ENCODE data around the gene LRRFIP1. TPM values are rescaled to one million over a fixed set of nuclear protein-coding genes. Genes with fewer than 3 reads are reported as not detected.

Gene LRRFIP1
- total RNA-seq, 1 donor from 2014 or later, result 40.7 TPM

DNA sequence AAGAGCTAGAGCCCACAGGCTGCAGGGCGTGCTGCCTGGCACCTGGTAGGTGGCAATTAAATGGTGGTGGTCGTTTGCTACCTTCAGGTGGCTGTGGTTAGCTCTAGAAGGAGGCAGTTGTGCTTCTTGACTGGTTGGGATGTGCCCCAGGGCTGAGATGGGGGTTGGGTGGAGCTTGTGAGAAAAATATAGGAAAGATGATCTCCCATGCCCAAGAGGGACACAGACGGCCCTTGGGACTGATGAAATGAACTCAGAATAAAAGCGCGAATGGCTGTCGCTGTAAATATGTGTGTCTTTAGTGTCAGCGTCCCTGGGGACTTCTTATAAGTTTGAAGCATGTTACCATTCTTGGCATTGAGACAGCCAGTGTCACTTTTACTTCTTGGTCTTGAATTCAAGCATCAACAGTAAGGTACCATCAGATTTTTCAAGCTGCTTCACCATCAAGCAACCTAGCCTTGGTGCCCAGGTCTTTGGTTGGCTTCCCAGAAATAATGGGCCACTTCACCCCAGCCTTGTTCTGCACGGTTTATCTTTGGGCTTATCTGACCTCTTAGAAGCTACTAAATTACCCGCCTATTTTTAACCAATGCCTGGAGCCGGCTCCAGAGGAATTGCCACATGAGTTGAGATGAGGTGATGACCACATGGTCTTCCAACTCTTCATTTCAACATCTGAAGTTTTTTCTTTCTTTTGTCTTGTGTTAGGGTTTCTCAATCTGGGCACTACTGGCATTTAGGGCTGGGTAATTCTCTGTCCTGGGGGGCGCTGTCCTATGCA, 11.9 kb downstream of the LRRFIP1 start:
- Mint-ChIP-seq H3K36me3 (peaks cover 48% of the 10 kb centered on the region), H3K27me3 (ENCODE audit: insufficient read depth, low read depth) (peaks cover 2% of the 10 kb centered on the region), H3K27ac (no peak overlapping the region), H3K9me3 (peaks cover 37% of the 10 kb centered on the region), H3K4me1 (no peaks in the 10 kb centered on the region), H3K4me3 (no peak overlapping the region)
- Histone ChIP-seq H3K4me2 (no peak overlapping the region), H2AFZ (replicated peaks) (no peak overlapping the region), H3K27me3 (peaks cover 5% of the 10 kb centered on the region), H3K36me3 (no peaks in the 10 kb centered on the region), H3K9ac (no peak overlapping the region), H3F3A (ENCODE audit: low read depth) (peaks cover 5% of the 10 kb centered on the region), H3K4me1 (no peaks in the 10 kb centered on the region), H3K79me2 (ENCODE audit: low read depth) (no peaks in the 10 kb centered on the region), H3K27ac (no peak overlapping the region), H3K9me3 (ENCODE audit: low read depth) (no peaks in the 10 kb centered on the region), H3K4me3 (no peak overlapping the region), H4K20me1 (ENCODE audit: low read depth) (no peaks in the 10 kb centered on the region)
- TF ChIP-seq, protein P1, sequence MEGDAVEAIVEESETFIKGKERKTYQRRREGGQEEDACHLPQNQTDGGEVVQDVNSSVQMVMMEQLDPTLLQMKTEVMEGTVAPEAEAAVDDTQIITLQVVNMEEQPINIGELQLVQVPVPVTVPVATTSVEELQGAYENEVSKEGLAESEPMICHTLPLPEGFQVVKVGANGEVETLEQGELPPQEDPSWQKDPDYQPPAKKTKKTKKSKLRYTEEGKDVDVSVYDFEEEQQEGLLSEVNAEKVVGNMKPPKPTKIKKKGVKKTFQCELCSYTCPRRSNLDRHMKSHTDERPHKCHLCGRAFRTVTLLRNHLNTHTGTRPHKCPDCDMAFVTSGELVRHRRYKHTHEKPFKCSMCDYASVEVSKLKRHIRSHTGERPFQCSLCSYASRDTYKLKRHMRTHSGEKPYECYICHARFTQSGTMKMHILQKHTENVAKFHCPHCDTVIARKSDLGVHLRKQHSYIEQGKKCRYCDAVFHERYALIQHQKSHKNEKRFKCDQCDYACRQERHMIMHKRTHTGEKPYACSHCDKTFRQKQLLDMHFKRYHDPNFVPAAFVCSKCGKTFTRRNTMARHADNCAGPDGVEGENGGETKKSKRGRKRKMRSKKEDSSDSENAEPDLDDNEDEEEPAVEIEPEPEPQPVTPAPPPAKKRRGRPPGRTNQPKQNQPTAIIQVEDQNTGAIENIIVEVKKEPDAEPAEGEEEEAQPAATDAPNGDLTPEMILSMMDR (IDR thresholded peaks at IDR 0.05), result no peak
- no peak for TF ChIP-seq EZH2phosphoT487 (IDR thresholded peaks at IDR 0.05)
- TF ChIP-seq EZH2 (IDR thresholded peaks at IDR 0.05), result no peak
- no peak for DNase-seq (ENCODE audit: low spot score)

DNA sequence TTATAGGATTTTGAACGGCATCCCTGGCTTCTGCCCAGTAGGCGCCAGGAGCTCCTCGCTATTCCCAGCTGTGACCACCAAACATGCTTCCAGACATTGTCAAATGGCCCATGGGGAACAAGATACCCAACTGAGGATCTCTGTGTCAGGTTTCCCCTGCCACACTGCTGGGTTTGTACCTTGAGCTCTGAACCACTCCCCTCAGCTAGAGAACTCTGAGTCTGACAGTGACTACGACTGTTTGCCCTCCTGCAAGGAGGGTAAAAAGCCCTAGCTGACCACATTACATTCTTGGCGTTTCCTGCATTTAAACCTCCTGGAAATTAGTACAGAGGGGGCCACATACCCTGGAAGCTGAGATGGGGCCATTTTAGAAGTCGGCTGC, 12.4 kb downstream of the LRRFIP1 start:
- H3K9me3 Mint-ChIP-seq, result peaks cover 32% of the 10 kb centered on the region
- no peak overlapping the region for H3K9ac ChIP-seq
- no peak overlapping the region for H3K27ac ChIP-seq
- H3K4me3 ChIP-seq, result no peak overlapping the region
- no peak overlapping the region for H3K27ac Mint-ChIP-seq
- no peaks in the 10 kb centered on the region for H3K36me3 ChIP-seq
- no peak for TF ChIP-seq EZH2phosphoT487 (IDR thresholded peaks at IDR 0.05)
- no peak for TF ChIP-seq EZH2 (IDR thresholded peaks at IDR 0.05)
- TF ChIP-seq, protein P1 (IDR thresholded peaks at IDR 0.05), result no peak
- peaks cover 5% of the 10 kb centered on the region for H3F3A ChIP-seq (ENCODE audit: low read depth)
- no peaks in the 10 kb centered on the region for H4K20me1 ChIP-seq (ENCODE audit: low read depth)
- no peaks in the 10 kb centered on the region for H3K9me3 ChIP-seq (ENCODE audit: low read depth)
- peaks cover 2% of the 10 kb centered on the region for H3K27me3 Mint-ChIP-seq (ENCODE audit: insufficient read depth, low read depth)
- H2AFZ ChIP-seq (replicated peaks), result no peak overlapping the region
- H3K4me2 ChIP-seq, result no peak overlapping the region
- H3K36me3 Mint-ChIP-seq, result peaks cover 47% of the 10 kb centered on the region
- no peak for DNase-seq (ENCODE audit: low spot score)
- peaks cover 5% of the 10 kb centered on the region for H3K27me3 ChIP-seq
- no peaks in the 10 kb centered on the region for H3K4me1 Mint-ChIP-seq
- no peak overlapping the region for H3K4me3 Mint-ChIP-seq
- H3K79me2 ChIP-seq (ENCODE audit: low read depth), result no peaks in the 10 kb centered on the region
- no peaks in the 10 kb centered on the region for H3K4me1 ChIP-seq

DNA sequence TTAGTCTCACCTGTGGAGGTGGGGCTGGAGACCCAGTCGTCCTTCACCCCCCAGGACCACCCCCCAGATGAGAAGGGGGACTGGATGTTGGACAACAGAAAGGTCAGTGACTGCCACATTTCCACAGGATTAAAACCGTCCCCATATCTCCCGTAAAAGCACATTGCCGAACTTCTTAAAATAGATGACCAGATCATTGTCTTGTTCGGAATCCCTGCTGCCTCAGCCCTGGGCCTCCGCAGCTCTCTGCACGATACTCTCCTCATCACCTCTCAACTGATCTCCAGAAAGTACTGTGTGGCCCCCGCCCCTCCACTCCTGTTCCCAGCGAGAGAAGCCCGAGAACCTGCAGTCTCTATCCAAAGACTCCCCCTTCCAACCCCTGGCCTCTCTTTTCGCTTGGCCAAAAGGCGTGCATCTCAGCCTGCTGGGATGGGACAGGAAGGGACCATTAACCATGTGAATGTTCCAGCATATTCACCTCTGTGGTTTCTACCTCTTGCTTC, 13.2 kb downstream of the LRRFIP1 start:
- peaks cover 28% of the 10 kb centered on the region for H3K9me3 Mint-ChIP-seq
- no peaks in the 10 kb centered on the region for H3K79me2 ChIP-seq (ENCODE audit: low read depth)
- H3K4me3 Mint-ChIP-seq, result no peak overlapping the region
- peaks cover 2% of the 10 kb centered on the region for H3K27me3 Mint-ChIP-seq (ENCODE audit: insufficient read depth, low read depth)
- H2AFZ ChIP-seq (replicated peaks), result no peak overlapping the region
- no peaks in the 10 kb centered on the region for H3K4me1 Mint-ChIP-seq
- H3K36me3 Mint-ChIP-seq, result peaks cover 50% of the 10 kb centered on the region
- no peak overlapping the region for H3K4me3 ChIP-seq
- H3K27ac Mint-ChIP-seq, result no peak overlapping the region
- H3F3A ChIP-seq (ENCODE audit: low read depth), result peaks cover 5% of the 10 kb centered on the region
- no peak overlapping the region for H3K27ac ChIP-seq
- H3K4me2 ChIP-seq, result no peak overlapping the region
- no peak overlapping the region for H3K9ac ChIP-seq
- no peaks in the 10 kb centered on the region for H3K9me3 ChIP-seq (ENCODE audit: low read depth)
- no peaks in the 10 kb centered on the region for H4K20me1 ChIP-seq (ENCODE audit: low read depth)
- no peaks in the 10 kb centered on the region for H3K36me3 ChIP-seq
- no peak for DNase-seq (ENCODE audit: low spot score)
- H3K4me1 ChIP-seq, result no peaks in the 10 kb centered on the region
- no peak for TF ChIP-seq EZH2 (IDR thresholded peaks at IDR 0.05)
- TF ChIP-seq, protein P1 (IDR thresholded peaks at IDR 0.05), result no peak
- no peak for TF ChIP-seq EZH2phosphoT487 (IDR thresholded peaks at IDR 0.05)
- peaks cover 5% of the 10 kb centered on the region for H3K27me3 ChIP-seq

Data from neural progenitor cell (in vitro differentiated cells).